ENCODE data around the gene C1QBP. TPM values are rescaled to one million over a fixed set of nuclear protein-coding genes. Genes with fewer than 3 reads are reported as not detected.
A peak's percentile ranks its signal among the peaks of the same experiment; 100 is the strongest.
"Not testable (repeated sequence)": the region's sequence is repeated elsewhere in the genome, so short reads cannot be mapped to it uniquely, and the experiment has no call there.

C1QBP gene
- total RNA-seq, 2 experiments from 2014 or later: 59.9 to 62.9 TPM

GRCh38 chr17:5439446-5439764 is 450 bp upstream of the C1QBP start:
- TF ChIP-seq CTCF (IDR thresholded peaks at IDR 0.05): no peak
- CTCF ChIA-PET: interaction anchor here (0.6 to 2.8 kb wide), 30 partner anchors 9 to 1770 kb away, joined by 3 to 48 read pairs (median 5); partner anchors contain the start of genes DERL2, DHX33, EMC6 and MIS12
- Histone ChIP-seq H3K27me3 (ENCODE audit: control insufficient read depth in 1 of 2, insufficient read depth in 2 of 2, low read length in 2 of 2) (no peaks in the 10 kb centered on the region), H3K27ac (ENCODE audit: low read depth in 1 of 2, low read length in 2 of 2) (peak overlapping the region; percentile 71 to 74), H3K9me3 (ENCODE audit: control insufficient read depth in 1 of 2, insufficient read depth in 1 of 2, low read length in 2 of 2) (no peaks in the 10 kb centered on the region), H3K36me3 (ENCODE audit: insufficient read depth, low read length) (peaks cover 36% of the 10 kb centered on the region), H3K4me3 (ENCODE audit: low read length) (peak overlapping the region; percentile 70), H3K4me1 (ENCODE audit: insufficient read depth, low read length) (peaks cover 33% of the 10 kb centered on the region)
- peaks cover 47% of the 10 kb centered on the region for H3K36me3 Mint-ChIP-seq (ENCODE audit: low read depth)
- peak overlapping the region; percentile 86 for H3K27ac Mint-ChIP-seq
- DNase-seq (no peak), ATAC-seq (ENCODE audit: poor library complexity) (no peak)
- H3K9me3 Mint-ChIP-seq: no peaks in the 10 kb centered on the region
- peaks cover 35% of the 10 kb centered on the region for H3K4me1 Mint-ChIP-seq (ENCODE audit: low read depth)
- H3K27me3 Mint-ChIP-seq: no peaks in the 10 kb centered on the region
- POLR2A ChIA-PET: interaction anchor here (0.6 to 2.8 kb wide), 6 partner anchors 20 to 247 kb away, joined by 3 to 37 read pairs (median 6); partner anchors contain the start of genes DERL2, DHX33, MIS12 and NLRP1
- intact Hi-C loops (cut with DNase I, micrococcal nuclease): loop anchor here (1.0 to 10.0 kb wide), 5 partner anchors 29 to 242 kb away; partner anchors contain the start of genes DHX33 (in 1 of the 2) and RABEP1 (in 1 of the 2)
- H3K4me3 Mint-ChIP-seq: peak overlapping the region; percentile 89

GRCh38 chr17:5437721-5438317 is 1.1 kb downstream of the C1QBP start:
- intact Hi-C loops (cut with DNase I, micrococcal nuclease): loop anchor here (1.0 to 10.0 kb wide), 4 partner anchors 18 to 153 kb away; partner anchors contain the start of genes DHX33 (in 2 of the 2), RPAIN (in 2 of the 2) and RABEP1 (in 1 of the 2)
- H3K36me3 ChIP-seq (ENCODE audit: insufficient read depth, low read length): peaks cover 39% of the 10 kb centered on the region
- H3K27ac ChIP-seq (ENCODE audit: low read depth in 1 of 2, low read length in 2 of 2): peak overlapping the region; percentile 2 to 71
- Mint-ChIP-seq H3K9me3 (no peaks in the 10 kb centered on the region), H3K4me3 (peak overlapping the region; percentile 89), H3K4me1 (ENCODE audit: low read depth) (peaks cover 35% of the 10 kb centered on the region), H3K27me3 (no peaks in the 10 kb centered on the region), H3K36me3 (ENCODE audit: low read depth) (peaks cover 49% of the 10 kb centered on the region), H3K27ac (peak overlapping the region; percentile 86)
- H3K27me3 ChIP-seq (ENCODE audit: control insufficient read depth in 1 of 2, insufficient read depth in 2 of 2, low read length in 2 of 2): no peaks in the 10 kb centered on the region
- POLR2A ChIA-PET: interaction anchor here (0.9 kb wide), 1 partner anchor 24 kb away, joined by 3 read pairs; no protein-coding TSS in a partner anchor
- no peaks in the 10 kb centered on the region for H3K9me3 ChIP-seq (ENCODE audit: control insufficient read depth in 1 of 2, insufficient read depth in 1 of 2, low read length in 2 of 2)
- H3K4me3 ChIP-seq (ENCODE audit: low read length): peak overlapping the region; percentile 70
- DNase-seq: peak in 1 of 14 experiments; percentile 14
- no peak for TF ChIP-seq CTCF (IDR thresholded peaks at IDR 0.05)
- ATAC-seq (ENCODE audit: poor library complexity): no peak
- CTCF ChIA-PET: interaction anchor here (1.8 to 2.8 kb wide), 2 partner anchors 10 to 30 kb away, joined by 21 read pairs; partner anchors contain the start of gene DHX33
- H3K4me1 ChIP-seq (ENCODE audit: insufficient read depth, low read length): peaks cover 33% of the 10 kb centered on the region

- Mint-ChIP-seq H3K4me1 (ENCODE audit: low read depth) (peaks cover 35% of the 10 kb centered on the region), H3K36me3 (ENCODE audit: low read depth) (peaks cover 68% of the 10 kb centered on the region), H3K27ac (peak overlapping the region; percentile 70), H3K4me3 (peak overlapping the region; percentile 65)
- DNase-seq: peak in 1 of 14 experiments; percentile 12
- H3K4me1 ChIP-seq (ENCODE audit: insufficient read depth, low read length): peaks cover 33% of the 10 kb centered on the region
- not testable (repeated sequence) for H3K4me3 ChIP-seq (ENCODE audit: low read length); H3K9me3 ChIP-seq (ENCODE audit: control insufficient read depth in 1 of 2, insufficient read depth in 1 of 2, low read length in 2 of 2); ATAC-seq (ENCODE audit: poor library complexity); H3K27ac ChIP-seq (ENCODE audit: low read depth in 1 of 2, low read length in 2 of 2); H3K9me3 Mint-ChIP-seq; H3K27me3 ChIP-seq (ENCODE audit: control insufficient read depth in 1 of 2, insufficient read depth in 2 of 2, low read length in 2 of 2); H3K27me3 Mint-ChIP-seq
- peaks cover 57% of the 10 kb centered on the region for H3K36me3 ChIP-seq (ENCODE audit: insufficient read depth, low read length)
- ChIA-PET POLR2A (interaction anchor here (1.6 kb wide), 1 partner anchor 17 kb away, joined by 7 read pairs; the partner anchor contains the start of gene NUP88), CTCF (interaction anchor here (1.4 kb wide), 1 partner anchor 17 kb away, joined by 3 read pairs; the partner anchor contains the start of gene NUP88)
- intact Hi-C loops (cut with DNase I, micrococcal nuclease): loop anchor here in 1 of 2 experiments (10.0 kb wide), 1 partner anchor 151 kb away; the partner anchor contains the start of gene RABEP1
These were observed 3.1 kb downstream of the C1QBP start for GRCh38 chr17:5435781-5436315.
